Ovary (tissue), 9 donors: ENCODE data around the gene CADPS. TPM values are rescaled to one million over a fixed set of nuclear protein-coding genes. Genes with fewer than 3 reads are reported as not detected.

Experiments used
- DNase-seq, 5 donors: peaks; one replicate each; pipeline ENCODE4 v3.0.0-alpha.2; 2019 to 2020
- H3K27ac ChIP-seq, 2 donors: fragments of 200-600 bp; one replicate each; pipeline versions ENCODE4 v1.5.1 to v1.8.0; 2019 to 2022
- H3K27me3 ChIP-seq: fragments of 200-600 bp; one replicate; pipeline ENCODE4 v1.8.0; 2022
- H3K36me3 ChIP-seq: fragments of 200-600 bp; sonication (generic); one replicate; pipeline ENCODE4 v1.5.1; 2019
- H3K4me1 ChIP-seq: one replicate; pipeline ENCODE4 v1.8.1; 2013; ENCODE audit warnings: mild to moderate bottlenecking, moderate library complexity; ENCODE audit not compliant: insufficient read depth
- H3K4me3 ChIP-seq: fragments of 200-600 bp; sonication (generic); one replicate; pipeline ENCODE4 v1.5.1; 2017
- H3K9me3 ChIP-seq, 2 donors: fragments of 200-600 bp in 1 of 2; sonication (generic) in 1 of 2; one replicate each; pipeline versions ENCODE4 v1.5.1 to v1.8.1; 2013 to 2019; ENCODE audit warnings: mild to moderate bottlenecking in 1 of 2, moderate library complexity in 1 of 2
- EP300 ChIP-seq: sonication (generic); formaldehyde crosslinking; IDR thresholded peaks from one replicate; pipeline ENCODE4 v1.6.1; 2017; ENCODE audit warnings: antibody characterized with exemption
- POLR2A ChIP-seq: fragments of 450-650 bp; IDR thresholded peaks from one replicate; pipeline ENCODE4 v1.6.1; 2017; ENCODE audit warnings: antibody characterized with exemption, mild to moderate bottlenecking, moderate library complexity
- WGBS, 3 donors: extraction: QIAGEN DNeasy Blood & Tissue Kit in 1 of 3; methylation state at CpG; one replicate each; pipeline versions ENCODE4 v1.1.5 to v1.1.7; 2013 to 2017; 5-methylcytosine and 5-hydroxymethylcytosine counted together
- intact Hi-C, 4 donors: fragments of 100-400 bp; cut with DNase I; formaldehyde crosslinking; loops; one replicate each; pipeline versions ENCODE4 v1.11.0 to v1.15.1; 2022 to 2023
- polyA plus RNA-seq, 2 donors: library from polyadenylated mRNA; stranded (reverse); fragments of 200-250 nt in 1 of 2; fragments of 350-450 nt in 1 of 2; fragmentation: Illumina TruSeq in 1 of 2; extraction: RNeasy Lipid Tissue Mini Kit (QIAGEN cat#74804) in 1 of 2; gene quantifications; one replicate each; pipeline ENCODE4 v1.2.3, GENCODE V29; 2013 to 2014
- total RNA-seq, 7 donors: library from RNA; depleted of rRNA in 2 of 7; stranded (reverse); fragments of >200 nt in 2 of 7; fragmentation: NEBNext Ultra II Directional in 3 of 7; extraction: Animal tissue kit (Norgen Biotek cat#: 25700) in 3 of 7; gene quantifications; one replicate each; pipeline versions ENCODE4 v1.1.0 to v1.2.4, GENCODE V29; 2016 to 2023
- TF ChIP-seq, protein P1 (sequence below), 3 donors: fragments of 450-650 bp in 2 of 3; fragments of 200-600 bp in 1 of 3; IDR thresholded peaks; one replicate each; pipeline versions ENCODE4 v1.5.1 to v1.8.0; 2016 to 2022; ENCODE audit warnings: antibody characterized with exemption in 3 of 3, mild to moderate bottlenecking in 1 of 3
- donor health status: DM: no; HTN: no; CAD: no; lungs with moderate emphysema.
- donor health status: DM: no; HTN: no; CAD: no.
- donor health status: Bipolar disorder and iron deficiency.
- donor health status: DM: yes; HTN: yes; CAD: no.
- donor health status: DM: no; HTN: no; CAD: no.
- donor health status: DM: yes; HTN: yes; CAD: no.

The CADPS gene
- total and polyA plus RNA-seq, 9 donors = 0.90 to 6.8 (median 2.8) TPM

DNA sequence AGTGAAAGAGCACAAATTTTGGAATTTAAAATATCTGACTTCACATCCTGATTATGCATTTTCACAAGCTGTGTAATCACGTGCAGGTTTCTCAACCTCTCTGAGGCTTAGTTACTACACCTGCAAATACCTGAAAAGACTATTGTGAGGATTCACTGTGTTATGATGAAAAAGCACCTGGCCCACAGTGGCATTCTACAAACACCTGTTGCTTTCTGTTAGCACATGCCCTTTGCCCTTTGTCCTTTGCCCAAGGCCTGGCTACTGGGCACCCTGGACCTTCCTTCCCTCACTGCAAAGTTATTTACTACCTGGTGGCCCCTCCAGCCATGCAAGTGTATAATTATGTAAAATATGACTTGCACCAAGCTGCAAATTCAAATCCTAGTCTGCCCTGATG, 227.5 kb downstream of the CADPS start:
- DNase-seq = no peak
- TF ChIP-seq, protein P1, sequence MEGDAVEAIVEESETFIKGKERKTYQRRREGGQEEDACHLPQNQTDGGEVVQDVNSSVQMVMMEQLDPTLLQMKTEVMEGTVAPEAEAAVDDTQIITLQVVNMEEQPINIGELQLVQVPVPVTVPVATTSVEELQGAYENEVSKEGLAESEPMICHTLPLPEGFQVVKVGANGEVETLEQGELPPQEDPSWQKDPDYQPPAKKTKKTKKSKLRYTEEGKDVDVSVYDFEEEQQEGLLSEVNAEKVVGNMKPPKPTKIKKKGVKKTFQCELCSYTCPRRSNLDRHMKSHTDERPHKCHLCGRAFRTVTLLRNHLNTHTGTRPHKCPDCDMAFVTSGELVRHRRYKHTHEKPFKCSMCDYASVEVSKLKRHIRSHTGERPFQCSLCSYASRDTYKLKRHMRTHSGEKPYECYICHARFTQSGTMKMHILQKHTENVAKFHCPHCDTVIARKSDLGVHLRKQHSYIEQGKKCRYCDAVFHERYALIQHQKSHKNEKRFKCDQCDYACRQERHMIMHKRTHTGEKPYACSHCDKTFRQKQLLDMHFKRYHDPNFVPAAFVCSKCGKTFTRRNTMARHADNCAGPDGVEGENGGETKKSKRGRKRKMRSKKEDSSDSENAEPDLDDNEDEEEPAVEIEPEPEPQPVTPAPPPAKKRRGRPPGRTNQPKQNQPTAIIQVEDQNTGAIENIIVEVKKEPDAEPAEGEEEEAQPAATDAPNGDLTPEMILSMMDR (IDR thresholded peaks at IDR 0.05) = no peak
- TF ChIP-seq EP300 = no peak
- no peak for TF ChIP-seq POLR2A
- H3K27ac ChIP-seq = no peak overlapping the region
- no peaks in the 10 kb centered on the region for H3K27me3 ChIP-seq
- intact Hi-C loops = no loop called here
- no peaks in the 10 kb centered on the region for H3K4me1 ChIP-seq
- no peaks in the 10 kb centered on the region for H3K9me3 ChIP-seq
- H3K36me3 ChIP-seq = no peaks in the 10 kb centered on the region
- H3K4me3 ChIP-seq = no peak overlapping the region
- 88 to 98% (median 93%) methylated on average over 1 of the region's 1 CpG for WGBS, 3 donors

GRCh38 chr3:62644493-62644892, 230.7 kb downstream of the CADPS start:
- Histone ChIP-seq H3K4me3 (no peak overlapping the region), H3K9me3 (no peaks in the 10 kb centered on the region), H3K27me3 (no peaks in the 10 kb centered on the region), H3K36me3 (no peaks in the 10 kb centered on the region), H3K4me1 (no peaks in the 10 kb centered on the region), H3K27ac (no peak overlapping the region)
- no peak for DNase-seq
- whole genome bisulfite sequencing, 3 donors = 92 to 100% (median 97%) methylated on average over 1 of the region's 1 CpG
- intact Hi-C loops = no loop called here
- TF ChIP-seq EP300 = no peak
- no peak for TF ChIP-seq POLR2A
- TF ChIP-seq, protein P1 (IDR thresholded peaks at IDR 0.05) = no peak

GRCh38 chr3:62638316-62638715, 236.9 kb downstream of the CADPS start:
- Histone ChIP-seq H3K4me3 (no peak overlapping the region), H3K27ac (no peak overlapping the region), H3K9me3 (no peaks in the 10 kb centered on the region), H3K4me1 (no peaks in the 10 kb centered on the region), H3K36me3 (no peaks in the 10 kb centered on the region), H3K27me3 (no peaks in the 10 kb centered on the region)
- TF ChIP-seq EP300 (no peak), POLR2A (no peak)
- TF ChIP-seq, protein P1 (IDR thresholded peaks at IDR 0.05) = no peak
- 59 to 71% (median 60%) methylated on average over 2 of the region's 2 CpGs for WGBS, 3 donors
- no peak for DNase-seq
- intact Hi-C loops = no loop called here

DNA sequence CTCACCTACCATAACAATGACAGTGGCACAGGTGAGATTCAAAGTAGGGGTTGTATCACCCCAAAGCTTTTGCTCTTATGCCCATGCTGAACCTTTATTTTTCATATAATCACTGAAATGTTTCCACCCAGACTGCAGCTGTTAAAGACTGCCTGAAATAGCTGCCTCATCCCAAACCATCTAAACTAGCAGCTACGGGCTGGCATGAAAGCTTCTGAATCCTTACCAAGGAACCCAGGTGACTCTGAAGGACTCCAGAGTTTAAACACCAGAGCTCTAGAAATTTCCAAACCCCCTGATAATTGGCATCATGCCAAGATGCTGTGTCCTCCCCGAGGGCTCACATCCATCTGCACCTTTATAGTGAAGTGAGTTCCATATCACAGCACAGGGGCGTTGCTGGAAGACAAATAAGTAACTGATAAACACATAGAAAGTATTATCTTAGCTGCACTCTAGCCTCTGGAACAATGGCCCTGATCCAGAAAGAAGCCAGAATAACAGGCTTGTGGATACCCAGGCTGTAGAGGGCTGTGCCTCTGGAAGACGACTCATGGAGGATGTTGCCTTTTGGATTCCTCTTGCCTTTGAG, 238.9 kb downstream of the CADPS start:
- no peak for TF ChIP-seq POLR2A

DNA sequence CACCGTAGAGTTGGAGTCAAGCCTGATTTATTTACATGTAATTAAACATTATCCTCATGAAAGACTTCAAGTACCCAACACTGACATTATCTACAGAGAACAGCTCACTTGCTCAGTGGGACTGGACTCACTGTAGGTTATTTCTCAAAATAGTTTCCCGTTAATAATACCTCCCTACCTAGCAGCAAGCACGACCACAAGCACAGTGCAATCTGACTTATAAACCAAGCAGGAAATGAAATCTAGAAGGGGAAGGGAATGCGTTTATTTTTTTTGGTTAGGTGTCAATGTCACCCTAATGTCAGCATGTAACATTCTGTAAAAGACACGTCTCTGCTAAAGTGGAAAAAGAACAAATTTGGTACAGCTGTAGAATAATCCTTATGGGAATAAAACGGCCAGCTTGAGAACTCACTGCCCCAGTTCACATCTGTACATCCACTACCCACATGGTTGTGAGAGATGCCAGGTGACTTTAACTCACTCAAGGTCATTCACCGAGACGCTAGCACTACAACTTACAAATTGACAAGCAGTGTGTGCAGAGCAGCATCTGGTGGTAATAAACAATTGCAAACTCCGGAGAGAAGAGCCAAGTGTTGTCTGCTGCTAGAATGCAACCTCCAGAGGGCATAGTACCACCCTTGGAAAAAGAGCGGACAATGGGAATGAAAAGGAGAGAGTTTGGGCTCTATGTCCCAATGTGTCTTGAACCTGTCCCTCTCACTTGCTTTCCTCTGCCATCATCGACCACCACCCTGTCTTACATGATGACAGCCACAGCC, 242.5 kb downstream of the CADPS start:
- TF ChIP-seq POLR2A = no peak
- no peak for TF ChIP-seq EP300
- TF ChIP-seq, protein P1 (IDR thresholded peaks at IDR 0.05) = no peak
- Histone ChIP-seq H3K4me3 (no peak overlapping the region), H3K9me3 (no peaks in the 10 kb centered on the region), H3K4me1 (peaks cover 2% of the 10 kb centered on the region), H3K27ac (no peak overlapping the region), H3K36me3 (no peaks in the 10 kb centered on the region), H3K27me3 (no peaks in the 10 kb centered on the region)
- no peak for DNase-seq
- intact Hi-C loops = no loop called here
- WGBS, 3 donors = 18 to 29% (median 18%) methylated on average over 11 of the region's 11 CpGs

More for the DNA sequence above, 238.9 kb downstream of the CADPS start:
- Histone ChIP-seq H3K9me3 (no peaks in the 10 kb centered on the region), H3K27ac (no peak overlapping the region), H3K4me1 (peaks cover 2% of the 10 kb centered on the region), H3K4me3 (no peak overlapping the region), H3K36me3 (no peaks in the 10 kb centered on the region), H3K27me3 (no peaks in the 10 kb centered on the region)
- 30 to 47% (median 43%) methylated on average over 4 of the region's 4 CpGs for WGBS, 3 donors
- intact Hi-C loops = no loop called here
- DNase-seq = no peak
